Keratinocyte (primary cell): Measurements from ENCODE around the gene CEP164. TPM values are rescaled to one million over a fixed set of nuclear protein-coding genes. Genes with fewer than 3 reads are reported as not detected.

ENCODE experiments used
- DNase-seq: peaks from one replicate; pipeline ENCODE4 v3.0.0-alpha.2; 2011; ENCODE audit warnings: low read depth, missing footprints, low spot score
- FAIRE-seq: peaks from 2 replicates; lab custom pipeline; 2011; peaks lifted over from hg19 to GRCh38; lab: Jason Lieb, UNC
- H2AFZ ChIP-seq: 2 replicates; pipeline ENCODE4 v1.6.0; 2012; ENCODE audit warnings: low read length, control low read depth, inconsistent platforms; ENCODE audit not compliant: control insufficient read depth
- H3K27ac ChIP-seq: 2 replicates; pipeline ENCODE4 v1.5.1; 2011; ENCODE audit warnings: low read length; ENCODE audit not compliant: control insufficient read depth, insufficient read depth
- H3K27me3 ChIP-seq: 3 replicates; pipeline ENCODE4 v1.6.0; 2011; ENCODE audit warnings: low read length; ENCODE audit not compliant: control insufficient read depth, insufficient read depth; ENCODE audit errors: extremely low read depth
- H3K36me3 ChIP-seq, 2 experiments: 2 replicates in 1 of 2; 3 replicates in 1 of 2; pipeline ENCODE4 v1.5.1; 2011; ENCODE audit warnings: low read length in 2 of 2, mild to moderate bottlenecking in 1 of 2; ENCODE audit not compliant: control insufficient read depth in 2 of 2, insufficient read depth in 2 of 2; ENCODE audit errors: extremely low read depth in 1 of 2
- H3K4me1 ChIP-seq: 3 replicates; pipeline ENCODE4 v1.5.1; 2011; ENCODE audit warnings: low read length; ENCODE audit not compliant: control insufficient read depth, insufficient read depth; ENCODE audit errors: extremely low read depth
- H3K4me2 ChIP-seq: 3 replicates; pipeline ENCODE4 v1.6.0; 2011; ENCODE audit warnings: low read depth, low read length; ENCODE audit not compliant: control insufficient read depth, insufficient read depth; ENCODE audit errors: extremely low read depth
- H3K4me3 ChIP-seq, 3 experiments: fragments of 200-600 bp in 1 of 3; sonication (generic) in 1 of 3; 2 replicates in 2 of 3; 3 replicates in 1 of 3; pipeline ENCODE4 v1.5.1; 2011 to 2016; ENCODE audit warnings: low read length in 3 of 3, mild to moderate bottlenecking in 3 of 3, control low read depth in 2 of 3, inconsistent platforms in 1 of 3, low read depth in 1 of 3, mixed read lengths in 1 of 3, mixed run types in 1 of 3, moderate library complexity in 1 of 3; ENCODE audit not compliant: control insufficient read depth in 2 of 3, insufficient read depth in 2 of 3; ENCODE audit errors: extremely low read depth in 1 of 3
- H3K79me2 ChIP-seq: 2 replicates; pipeline ENCODE4 v1.6.0; 2012; ENCODE audit warnings: low read length; ENCODE audit not compliant: control insufficient read depth, insufficient read depth
- H3K9ac ChIP-seq: 3 replicates; pipeline ENCODE4 v1.6.0; 2011; ENCODE audit warnings: low read length; ENCODE audit not compliant: control insufficient read depth, insufficient read depth; ENCODE audit errors: extremely low read depth
- H3K9me1 ChIP-seq: 3 replicates; pipeline ENCODE4 v1.6.0; 2011; ENCODE audit warnings: low read length; ENCODE audit not compliant: control insufficient read depth, insufficient read depth; ENCODE audit errors: extremely low read depth
- H3K9me3 ChIP-seq: 2 replicates; pipeline ENCODE4 v1.5.1; 2012; ENCODE audit warnings: low read depth, low read length; ENCODE audit not compliant: control insufficient read depth
- H4K20me1 ChIP-seq: 3 replicates; pipeline ENCODE4 v1.6.0; 2011; ENCODE audit warnings: low read length; ENCODE audit not compliant: control insufficient read depth, insufficient read depth; ENCODE audit errors: extremely low read depth
- CTCF ChIP-seq, 3 experiments: IDR thresholded peaks in 1 of 3; conservative IDR thresholded peaks in 1 of 3; optimal IDR thresholded peaks in 1 of 3; 2 replicates in 2 of 3; 3 replicates in 1 of 3; pipeline versions ENCODE3 to v1.5.1; 2011; ENCODE audit warnings: low read length in 3 of 3, mild to moderate bottlenecking in 3 of 3, moderate library complexity in 2 of 3, control low read depth in 1 of 3, inconsistent platforms in 1 of 3; ENCODE audit not compliant: insufficient read depth in 2 of 3; ENCODE audit errors: extremely low read depth in 1 of 3
- EZH2 ChIP-seq: IDR thresholded peaks from one replicate; pipeline ENCODE4 v1.6.1; 2012; ENCODE audit warnings: inconsistent platforms, mild to moderate bottlenecking, low read length, moderate library complexity
- dilution Hi-C: fragments of 300-500 bp; cut with MboI; formaldehyde crosslinking; loops from one replicate; pipeline ENCODE4 v1.7.0; 2020; ENCODE audit warnings: low sequenced_read_pairs; ENCODE audit not compliant: extremely low pct_ligation_motif_present
- polyA plus RNA-seq, 5 experiments: library from polyadenylated mRNA; depleted of rRNA in 3 of 5; stranded (reverse) in 3 of 5; stranded (forward) in 1 of 5; unstranded in 1 of 5; fragments of >200 nt; gene quantifications; 1 replicate in 1 of 5; 2 replicates in 3 of 5; 3 replicates in 1 of 5; pipeline versions ENCODE4 v1.2.1 to v1.2.3, GENCODE V29; 2011 to 2012; ENCODE audit warnings: missing spikeins in 2 of 5, low read depth in 1 of 5, low replicate concordance in 1 of 5

The CEP164 gene
- polyA plus RNA-seq, 1 donor (not counting 4 experiments of a cell fraction or from before 2014, with no cell fraction given), result 15.1 TPM

GRCh38 chr11:117315285-117316196, 12.1 kb upstream of the CEP164 start:
- dilution Hi-C loops, result no loop called here
- FAIRE-seq, result no peak
- no peak overlapping the region for H3K27ac ChIP-seq

GRCh38 chr11:117316197-117316961, 11.3 kb upstream of the CEP164 start, which contains the start of gene BACE1:
BACE1 (minus strand) TSS chr11:117316256; CDS start chr11:117315795, 461 bp downstream.
- peak; percentile 17 for DNase-seq
- dilution Hi-C loops, result no loop called here
- Histone ChIP-seq H3K79me2 (no peaks in the 10 kb centered on the region), H3K36me3 (no peaks in the 10 kb centered on the region), H3K4me2 (peak within 1 kb of the TSS; percentile 90), H3K9me3 (no peaks in the 10 kb centered on the region), H3K27ac (peak within 1 kb of the TSS; percentile 6), H3K4me1 (peaks cover 11% of the 10 kb centered on the region), H4K20me1 (no peaks in the 10 kb centered on the region), H2AFZ (peak within 1 kb of the TSS; percentile 89), H3K4me3 (peak within 1 kb of the TSS; percentile 64 to 82 (median 70)), H3K9me1 (no peaks in the 10 kb centered on the region), H3K27me3 (no peaks in the 10 kb centered on the region), H3K9ac (peak within 1 kb of the TSS; percentile 70)
- peak; percentile 48 for FAIRE-seq
- TF ChIP-seq EZH2 (no peak), CTCF (optimal IDR thresholded peaks at IDR 0.05 in 1 of 3, IDR thresholded peaks at IDR 0.05 in 1 of 3, conservative IDR thresholded peaks at IDR 0.05 in 1 of 3; ENCODE audit: extremely low read depth in 1 of 3, insufficient read depth in 2 of 3, low read length in 3 of 3) (peak in 1 of 3 experiments; percentile 69)

More at GRCh38 chr11:117315285-117316196, 12.1 kb upstream of the CEP164 start:
- Histone ChIP-seq H3K9me1 (no peaks in the 10 kb centered on the region), H3K79me2 (no peaks in the 10 kb centered on the region), H2AFZ (peak overlapping the region; percentile 89), H3K9me3 (no peaks in the 10 kb centered on the region), H3K4me3 (peak overlapping the region; percentile 64 to 82 (median 70)), H3K4me2 (peak overlapping the region; percentile 90), H3K27me3 (no peaks in the 10 kb centered on the region), H3K36me3 (no peaks in the 10 kb centered on the region), H3K9ac (peak overlapping the region; percentile 70), H4K20me1 (no peaks in the 10 kb centered on the region), H3K4me1 (peaks cover 11% of the 10 kb centered on the region)
- no peak for DNase-seq
- no peak for TF ChIP-seq CTCF (optimal IDR thresholded peaks at IDR 0.05 in 1 of 3, IDR thresholded peaks at IDR 0.05 in 1 of 3, conservative IDR thresholded peaks at IDR 0.05 in 1 of 3; ENCODE audit: extremely low read depth in 1 of 3, insufficient read depth in 2 of 3, low read length in 3 of 3)
- TF ChIP-seq EZH2, result no peak
